PC-9 (cell line): ENCODE results near the gene PKNOX1.

Source experiments
- CTCF ChIP-seq: fragments of 200-600 bp; sonication (generic); conservative IDR thresholded peaks from 2 replicates; pipeline ENCODE4 v1.6.1; 2017; ENCODE audit warnings: mixed run types, antibody characterized with exemption, mild to moderate bottlenecking, moderate library complexity
- EZH2 ChIP-seq: fragments of 200-600 bp; sonication (generic); IDR thresholded peaks from 2 replicates; pipeline ENCODE4 v1.8.0; 2017; ENCODE audit warnings: antibody characterized with exemption, low read depth

- TF ChIP-seq CTCF (no peak), EZH2 (no peak)
Measured at GRCh38 chr21:42988236-42988965, 14.0 kb downstream of the PKNOX1 start.
